SW 1271 (cell line): ENCODE results near the gene DNAJC30.
A peak's percentile ranks its signal among the peaks of the same experiment; 100 is the strongest.
"Not testable (repeated sequence)": the region's sequence is repeated elsewhere in the genome, so short reads cannot be mapped to it uniquely, and the experiment has no call there.

Experiments used
- DNase-seq, 2 experiments: peaks; one replicate each; lab custom pipeline; 2025; lab: John Stamatoyannopoulos, UW

Gene DNAJC30

DNA sequence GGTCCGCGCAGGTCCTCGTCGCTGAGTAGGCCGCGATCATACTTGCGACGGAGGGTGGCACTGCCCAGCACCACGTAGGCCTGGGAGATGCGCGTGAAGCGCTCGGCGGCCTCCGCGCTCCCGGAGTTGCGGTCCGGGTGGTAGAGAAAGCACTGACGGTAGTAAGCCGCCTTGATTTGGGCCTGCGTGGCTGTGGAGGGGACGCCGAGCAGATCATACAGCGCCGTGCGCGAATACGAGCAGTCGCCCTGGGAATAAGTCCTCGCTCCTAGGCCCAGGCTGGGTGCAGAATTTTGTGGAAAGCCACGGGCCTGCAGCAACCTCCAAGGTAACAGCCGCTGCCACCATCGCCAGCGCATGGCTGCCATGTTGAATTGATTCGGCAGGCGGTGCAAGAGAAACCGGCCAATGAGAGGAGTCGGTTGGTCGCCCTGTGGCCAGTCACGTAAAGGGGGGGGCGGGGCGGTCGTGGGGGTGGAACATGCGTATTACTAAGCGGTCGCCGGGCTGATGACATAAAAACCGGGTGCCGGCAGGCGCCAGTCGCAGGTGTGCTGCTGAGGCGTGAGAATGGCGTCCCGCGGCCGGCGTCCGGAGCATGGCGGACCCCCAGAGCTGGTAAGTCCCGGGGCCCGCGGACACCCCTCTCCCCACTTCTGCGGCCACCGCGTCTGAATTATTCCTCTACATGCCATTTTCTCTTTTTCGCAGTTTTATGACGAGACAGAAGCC, at the start of gene DNAJC30, which contains the start of gene BUD23:
Gene DNAJC30 (minus strand): TSS at position 398 of the 732 bp plus-strand sequence. CDS start 30 bp downstream, at position 368.
Gene BUD23 (plus strand): TSS at position 542 of the 732 bp plus-strand sequence. CDS start 29 bp downstream, at position 571.
- DNase-seq, result peak; percentile 83 to 92

DNA sequence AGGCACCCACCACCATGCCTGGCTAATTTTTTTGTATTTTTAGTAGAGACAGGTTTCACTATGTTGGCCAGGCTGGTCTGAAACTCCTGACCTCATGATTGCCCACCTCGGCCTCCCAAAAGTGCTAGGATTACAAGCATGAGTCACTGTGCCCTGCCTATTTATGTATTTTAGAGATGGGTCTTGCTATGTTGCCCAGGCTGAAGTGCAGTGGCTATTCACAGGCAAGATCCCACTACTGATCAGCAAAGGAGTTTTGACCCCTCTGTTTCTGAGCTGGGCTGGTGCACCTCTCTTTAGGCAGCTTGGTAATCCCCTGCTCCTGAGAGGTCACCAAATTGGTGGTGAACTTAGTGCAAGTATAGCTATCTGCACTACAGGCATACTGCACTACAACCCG, 49.1 kb upstream of the DNAJC30 start:
- DNase-seq, result no peak

DNA sequence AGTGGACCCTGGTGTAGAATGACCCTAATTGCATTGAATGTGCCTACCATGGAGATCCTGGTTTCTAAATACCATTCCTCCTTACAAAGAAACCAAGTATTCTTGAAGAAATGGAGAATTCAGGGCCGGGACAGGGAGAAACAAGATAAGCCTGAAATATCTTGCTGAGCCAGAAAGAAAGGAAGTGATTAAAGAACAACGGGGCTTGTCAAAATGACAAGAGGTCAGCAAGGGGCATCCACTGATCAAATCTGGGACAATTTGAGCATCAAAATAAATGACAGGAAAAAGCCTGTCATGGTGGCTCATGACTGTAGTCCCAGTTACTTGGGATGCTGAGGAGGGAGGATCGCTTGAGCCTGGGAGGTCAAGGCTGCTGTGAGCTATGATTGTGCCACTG, 47.2 kb upstream of the DNAJC30 start:
- no peak for DNase-seq

DNA sequence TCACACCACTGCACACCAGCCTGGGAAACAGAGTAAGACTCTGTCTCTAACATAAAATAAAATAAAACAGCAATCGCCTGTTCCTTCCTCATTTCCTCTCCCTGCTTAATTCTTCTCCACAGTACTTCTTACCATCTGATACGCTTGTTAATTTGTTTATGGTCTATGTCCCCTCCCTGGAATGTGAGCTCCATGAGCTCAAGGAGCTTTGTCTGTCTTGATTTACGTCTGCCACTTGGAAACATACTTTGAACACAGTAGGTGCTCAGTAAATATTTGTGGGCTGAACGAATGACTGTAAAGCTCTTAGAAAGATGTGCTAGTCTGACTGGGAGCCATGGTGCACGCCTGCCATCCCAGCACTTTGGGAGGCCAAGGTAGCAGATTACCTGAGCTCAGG, 45.3 kb upstream of the DNAJC30 start:
- DNase-seq, result no peak

DNA sequence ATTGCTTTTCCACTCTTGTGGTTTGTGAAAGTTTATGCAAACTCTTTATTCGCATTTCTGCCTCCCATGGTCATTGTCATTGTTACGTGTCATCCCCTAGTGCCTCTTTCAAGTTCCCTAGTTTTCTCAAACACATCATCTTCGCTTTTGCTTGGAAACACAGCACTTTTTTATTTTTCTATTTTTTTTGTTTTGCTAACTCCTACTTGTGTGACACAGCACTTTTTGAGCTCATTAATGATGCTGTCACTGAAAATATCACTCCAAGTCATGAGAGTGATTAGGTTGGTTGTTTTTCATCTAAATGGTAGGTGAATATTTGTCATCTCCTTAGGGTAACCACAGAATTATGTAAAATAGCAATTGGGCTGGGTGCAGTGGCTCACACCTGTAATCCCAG, 44.7 kb upstream of the DNAJC30 start:
- DNase-seq, result no peak

DNA sequence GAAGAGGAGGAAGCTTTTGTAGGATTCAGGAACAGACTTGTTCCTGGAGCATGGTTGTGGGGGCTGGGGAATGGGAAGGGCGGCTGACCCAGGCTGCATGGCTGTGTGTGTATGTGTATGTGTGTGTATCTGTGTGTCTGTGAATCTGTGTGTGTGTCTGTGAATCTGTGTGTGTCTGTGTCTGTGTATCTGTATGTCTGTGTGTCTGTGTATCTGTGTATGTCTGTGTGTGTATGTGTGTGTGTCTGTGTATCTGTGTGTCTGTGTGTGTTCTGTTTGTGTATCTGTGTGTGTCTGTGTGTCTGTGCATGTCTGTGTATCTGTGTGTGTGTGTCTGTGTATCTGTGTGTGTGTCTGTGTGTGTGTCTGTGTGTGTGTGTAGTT, 42.8 kb upstream of the DNAJC30 start:
- DNase-seq, result no peak

DNA sequence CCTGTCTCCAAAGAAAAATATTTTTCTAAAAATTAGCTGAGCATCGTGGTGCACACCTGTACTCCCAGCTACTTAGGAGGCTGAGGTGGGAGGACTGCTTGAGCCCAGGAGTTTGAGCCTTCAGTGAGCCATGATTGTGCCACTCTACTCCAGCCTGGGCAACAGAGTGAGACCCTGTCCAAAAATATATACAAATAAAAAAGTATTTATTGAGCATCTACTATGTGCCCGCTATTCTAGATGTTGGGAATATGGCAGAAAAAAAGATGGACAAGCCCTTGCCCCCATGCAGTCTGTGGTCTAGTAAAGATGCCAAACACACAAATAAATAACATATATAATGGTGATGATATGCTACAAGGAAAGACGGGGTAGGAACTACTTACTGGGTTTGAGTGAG, 40.6 kb upstream of the DNAJC30 start:
- DNase-seq, result no peak

DNA sequence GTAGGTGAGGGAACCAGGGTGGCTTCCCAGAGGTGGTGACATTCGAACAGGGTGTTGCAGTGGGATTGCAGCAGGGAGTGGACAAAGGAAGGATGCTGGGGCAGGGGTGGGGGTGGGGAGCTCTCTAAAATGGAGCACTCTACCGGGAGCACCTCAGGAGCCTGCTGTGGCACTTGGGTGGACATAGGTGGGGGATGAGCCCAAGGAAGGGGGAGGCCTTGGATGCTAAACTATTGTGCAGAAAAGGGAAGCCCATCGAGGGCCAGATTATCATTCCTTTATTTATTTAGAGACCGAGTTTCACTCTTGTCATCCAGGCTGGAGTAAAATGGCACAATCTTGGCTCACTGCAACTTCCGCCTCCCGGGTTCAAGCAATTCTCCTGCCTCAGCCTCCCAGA, 39.5 kb upstream of the DNAJC30 start:
- no peak for DNase-seq

DNA sequence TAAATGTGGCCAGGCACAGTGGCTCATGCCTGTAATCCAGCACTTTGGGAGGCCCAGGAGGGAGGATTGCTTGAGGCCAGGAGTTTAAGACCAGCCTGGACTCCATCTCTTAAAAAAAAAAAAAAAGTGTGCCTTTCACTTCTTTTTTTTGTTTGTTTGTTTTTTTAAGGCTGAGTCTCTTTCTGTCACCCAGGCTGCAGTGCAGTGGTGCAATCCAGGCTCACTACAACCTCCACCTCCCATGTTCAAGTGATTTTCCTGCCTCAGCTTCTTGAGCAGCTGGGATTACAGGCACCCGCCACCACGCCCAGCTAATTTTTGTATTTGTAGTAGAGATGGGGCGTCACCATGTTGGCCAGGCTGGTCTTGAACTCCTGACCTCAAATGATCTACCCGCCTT, 38.9 kb upstream of the DNAJC30 start:
- not testable (repeated sequence) for DNase-seq

DNA sequence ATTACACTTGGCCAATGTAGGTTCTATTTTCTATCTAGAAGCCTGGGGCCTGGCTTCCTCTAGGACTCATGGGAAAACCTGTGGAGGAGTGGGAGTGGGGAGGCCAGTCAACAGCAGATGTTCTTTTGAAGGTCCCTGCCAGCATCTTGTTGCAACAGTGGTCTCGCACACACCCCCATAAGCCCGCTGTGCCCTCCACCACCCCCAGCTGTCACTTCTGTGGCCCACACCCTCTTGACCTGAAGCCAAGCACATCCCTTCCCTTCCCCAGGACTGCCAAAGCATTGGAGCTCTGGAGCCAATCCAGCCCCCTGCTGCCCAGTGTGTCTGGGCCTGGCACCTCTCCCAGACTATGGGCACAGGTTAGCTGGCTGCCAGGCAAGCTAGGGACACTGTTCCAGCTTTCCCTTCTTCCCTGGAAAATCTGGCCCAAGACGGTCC, 38.1 kb upstream of the DNAJC30 start:
- peak in 1 of 2 experiments; percentile 20 for DNase-seq

DNA sequence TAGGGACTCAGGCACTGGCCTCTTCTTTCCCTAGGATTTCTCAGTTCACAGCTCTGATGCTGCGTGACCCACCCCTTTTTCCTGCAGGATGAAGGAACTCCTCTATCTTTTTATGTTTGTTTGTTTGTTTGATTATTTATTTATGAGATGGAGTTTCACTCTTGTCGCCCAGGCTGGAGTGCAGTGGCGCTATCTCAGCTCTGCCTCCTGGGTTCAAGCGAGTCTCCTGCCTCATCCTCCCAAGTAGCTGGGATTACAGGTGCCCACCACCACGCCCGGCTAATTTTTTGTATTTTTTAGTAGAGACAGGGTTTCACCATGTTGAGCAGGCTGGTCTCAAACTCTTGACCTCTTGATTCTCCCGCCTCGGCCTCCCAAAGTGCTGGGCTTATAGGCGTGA, 37.2 kb upstream of the DNAJC30 start:
- not testable (repeated sequence) for DNase-seq

DNA sequence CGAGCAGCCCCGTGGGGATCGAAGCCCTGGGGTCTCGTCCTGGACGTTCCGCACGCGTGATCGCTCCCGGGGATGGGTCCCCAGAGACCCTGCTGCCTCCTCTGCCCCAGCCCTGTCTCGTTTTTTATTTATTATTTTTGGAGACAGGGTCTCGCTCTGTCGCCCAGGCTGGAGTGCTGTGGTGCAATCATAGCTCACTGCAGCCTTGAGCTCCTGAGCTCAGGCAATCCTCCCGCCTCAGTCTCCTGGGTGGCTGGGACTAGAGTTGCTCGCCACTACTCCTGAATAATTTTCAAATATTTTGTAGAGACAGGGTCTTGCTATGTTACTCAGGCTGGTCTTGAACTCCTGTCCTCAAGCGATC, 36.5 kb upstream of the DNAJC30 start:
- no peak for DNase-seq

DNA sequence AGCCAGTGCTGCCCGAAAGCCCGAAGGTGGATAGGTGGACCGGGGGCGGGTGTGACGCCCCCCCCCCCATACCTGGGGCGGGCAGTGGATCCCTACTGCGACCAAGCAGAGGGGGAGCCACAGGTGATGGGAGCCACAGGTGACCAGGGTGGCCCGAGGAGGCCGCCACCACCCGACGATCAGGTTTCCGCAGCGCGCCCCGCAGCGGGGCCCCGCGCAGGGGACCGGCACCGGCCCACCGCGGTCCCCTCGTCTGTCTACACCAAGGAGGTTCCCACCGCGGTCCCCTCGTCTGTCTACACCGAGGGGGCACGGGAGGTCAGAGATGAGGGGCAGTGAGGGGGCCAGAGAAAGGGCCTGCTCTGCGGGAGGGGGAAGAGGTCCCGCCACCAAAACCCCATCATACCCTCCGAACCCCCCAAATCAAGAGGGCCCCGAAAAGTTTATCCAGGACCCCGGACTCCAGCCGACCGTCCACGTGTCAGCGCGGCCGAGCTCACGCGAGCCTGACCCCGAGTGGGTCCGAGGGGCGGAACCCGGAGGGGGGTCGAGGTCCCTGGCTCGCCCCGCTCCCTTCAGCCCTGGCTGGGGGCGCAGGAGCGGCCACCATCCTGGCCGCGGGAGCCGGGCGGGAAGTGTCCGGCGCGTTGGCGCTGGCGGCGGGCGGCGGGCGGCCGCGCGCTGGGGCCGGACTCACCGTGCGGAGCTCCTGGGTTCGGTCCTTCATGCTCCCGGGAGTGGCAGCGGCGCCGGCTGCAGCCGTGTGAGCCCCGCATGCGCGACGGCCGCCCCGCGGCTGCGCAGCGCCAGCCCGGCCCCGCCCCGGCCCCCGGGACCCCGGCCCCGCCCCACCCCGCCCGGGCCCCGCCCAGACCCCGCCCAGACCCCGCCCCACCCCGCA, 35.9 kb upstream of the DNAJC30 start, which contains the start of gene STX1A:
Gene STX1A (minus strand): TSS at position 765 of the 901 bp plus-strand sequence. CDS start 38 bp downstream, at position 727.
- peak in 1 of 2 experiments; percentile 18 for DNase-seq

DNA sequence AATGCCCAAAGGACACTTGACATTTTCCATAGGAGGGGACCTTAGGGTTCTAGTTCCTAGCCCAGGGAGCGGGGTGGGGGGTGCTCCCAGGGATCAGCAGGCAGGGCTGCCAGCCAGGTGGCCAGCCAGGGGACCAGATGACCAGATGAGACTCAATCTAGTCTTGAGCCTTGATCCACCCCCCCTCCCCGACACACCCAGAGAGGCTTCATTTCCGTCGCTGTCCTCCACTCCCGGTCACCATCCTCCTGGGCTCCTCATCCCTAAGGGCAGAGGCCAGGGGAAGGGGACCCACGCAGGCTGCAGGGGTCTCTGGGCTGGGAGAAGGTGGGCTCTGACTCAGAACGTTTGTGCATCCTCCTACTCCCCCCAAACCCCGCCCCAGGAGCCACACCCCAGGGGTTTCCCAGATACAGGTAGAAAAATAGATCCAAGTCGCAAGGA, 35.2 kb upstream of the DNAJC30 start:
- DNase-seq, result peak in 1 of 2 experiments; percentile 54

DNA sequence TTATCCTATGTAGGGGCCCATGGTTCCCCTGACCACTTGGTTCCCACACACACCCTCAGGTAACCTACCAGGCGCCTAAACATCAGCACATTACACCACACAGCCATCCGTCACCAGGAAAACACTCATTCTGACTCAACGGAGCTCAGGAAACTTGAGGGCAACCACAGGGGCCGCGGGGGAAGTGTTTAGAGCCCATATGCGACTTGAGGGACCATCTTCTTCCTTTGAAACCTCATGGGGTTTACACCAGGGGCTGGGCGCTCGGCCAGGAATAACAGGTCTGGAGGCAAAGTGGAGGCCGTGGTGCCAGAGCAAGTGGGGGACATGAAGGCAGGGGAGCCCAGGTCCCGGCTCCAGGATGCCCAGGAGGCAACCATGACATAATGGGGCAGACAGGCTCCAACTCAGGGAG, 34.7 kb upstream of the DNAJC30 start:
- peak; percentile 83 to 89 for DNase-seq

DNA sequence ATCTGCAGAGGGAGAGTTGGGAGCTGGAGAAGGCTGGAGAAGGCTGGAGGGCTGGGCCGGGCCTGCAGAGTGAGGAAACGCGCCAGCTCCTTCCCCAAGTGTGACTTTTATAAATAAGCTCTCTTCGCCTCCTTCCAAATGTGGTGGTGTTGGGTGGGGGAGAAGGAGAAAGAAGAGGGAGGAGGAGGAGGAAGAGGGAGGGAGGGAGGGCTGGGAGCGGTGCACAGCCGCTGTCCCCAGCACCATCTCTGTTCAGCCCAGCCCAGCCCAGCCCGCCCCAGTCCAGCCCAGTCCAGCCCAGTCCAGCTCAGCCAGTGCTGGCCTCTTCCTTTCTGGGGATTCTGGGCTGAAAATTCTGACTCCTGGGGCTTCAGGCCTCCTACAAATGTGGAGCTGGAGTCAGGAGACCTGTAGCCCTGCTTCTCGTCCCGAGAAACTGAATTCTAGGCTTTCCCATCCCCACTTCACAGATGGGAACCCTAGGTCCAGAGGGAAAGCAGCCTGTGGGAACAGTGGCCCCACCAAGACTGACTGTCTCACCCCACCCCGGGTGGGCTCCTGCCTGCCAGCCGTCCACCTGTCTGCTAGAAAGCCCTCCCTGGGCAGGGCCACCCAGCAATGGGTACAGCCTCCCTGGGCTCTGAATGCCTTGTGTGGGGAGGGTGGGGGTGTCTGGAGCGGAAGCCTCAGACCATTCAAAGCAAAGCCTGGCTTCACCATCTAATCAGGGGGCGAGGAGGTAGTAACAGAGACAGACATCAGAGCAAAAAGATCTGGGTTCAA, 34.0 kb upstream of the DNAJC30 start:
- no peak for DNase-seq

DNA sequence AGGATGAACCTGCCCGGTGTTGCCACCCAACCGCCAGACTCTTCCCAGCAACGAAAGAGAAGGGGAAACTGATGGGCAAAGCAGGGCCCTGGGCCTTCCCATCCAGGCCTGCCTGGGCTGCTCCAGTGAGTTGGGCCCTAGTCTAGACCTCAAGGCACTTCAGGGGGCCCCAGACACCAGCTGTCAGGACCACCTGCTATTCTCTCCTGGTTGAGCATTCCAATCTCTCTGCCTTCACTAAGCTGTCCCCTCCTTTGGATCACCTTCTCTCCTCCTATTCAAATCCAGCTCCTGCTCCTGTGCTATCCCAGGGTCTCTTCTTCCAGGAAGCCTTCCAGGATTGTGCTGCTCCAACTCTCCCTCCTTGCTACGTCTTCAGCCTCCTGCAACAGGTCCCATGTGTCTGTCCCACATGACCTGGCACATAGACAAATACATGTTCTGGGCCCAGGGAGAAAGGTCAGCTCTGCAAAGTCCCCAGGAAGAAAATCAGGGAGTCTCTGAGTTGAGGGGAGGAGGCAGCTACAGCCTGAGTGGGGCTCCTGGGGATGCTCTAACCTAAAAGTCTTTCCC, 33.2 kb upstream of the DNAJC30 start:
- no peak for DNase-seq

DNA sequence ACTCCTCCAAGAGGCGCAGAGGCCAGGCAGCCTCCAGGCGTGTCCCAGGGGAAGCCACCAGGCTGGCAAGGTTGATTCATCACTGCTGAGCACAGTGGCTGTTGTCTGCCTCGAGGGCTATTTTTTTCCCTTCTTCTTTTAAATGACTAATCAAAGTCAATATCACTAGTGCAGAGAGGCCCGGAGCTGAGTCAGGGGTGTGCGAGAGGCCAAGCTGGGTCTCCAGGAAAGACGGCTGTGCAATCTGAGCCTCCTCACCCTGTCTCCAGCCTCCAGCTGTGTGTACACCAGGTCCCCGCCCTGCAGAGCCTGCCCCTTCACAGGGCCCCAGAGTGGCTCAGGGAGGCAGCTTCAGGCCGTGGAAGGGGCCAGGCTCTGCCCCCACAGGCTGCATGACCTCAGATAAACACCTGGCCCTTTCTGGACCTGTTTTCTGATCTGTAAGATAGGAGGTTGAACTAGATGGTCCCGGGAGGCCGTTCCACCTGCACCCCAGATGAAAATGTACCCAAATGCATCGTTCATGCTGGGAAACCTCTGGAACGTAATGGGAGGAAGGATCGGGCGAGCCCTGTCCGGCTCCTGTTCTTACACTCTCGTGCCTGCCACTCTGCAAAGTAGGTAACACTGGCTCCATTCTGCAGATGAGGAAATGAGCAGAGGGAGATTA, 32.5 kb upstream of the DNAJC30 start:
- peak; percentile 90 to 97 for DNase-seq

DNA sequence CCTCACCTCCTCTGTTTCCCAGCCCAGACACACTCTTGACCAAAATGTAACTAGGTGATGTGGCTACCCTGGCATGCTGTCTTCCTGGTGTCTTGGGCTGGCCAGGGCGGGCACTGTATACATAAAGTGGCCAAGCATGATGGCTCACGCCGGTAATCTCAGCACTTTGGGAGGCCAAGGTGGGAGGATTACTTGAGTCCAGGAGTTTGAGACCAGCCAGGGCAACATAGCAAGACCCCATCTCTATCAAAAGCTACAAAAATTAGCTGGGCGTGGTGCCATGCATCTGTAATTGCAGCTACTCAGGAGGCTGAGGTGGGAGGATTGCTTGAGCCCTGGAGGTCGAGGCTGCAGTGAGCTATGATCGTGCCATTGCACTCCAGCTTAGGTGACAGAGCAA, 30.1 kb upstream of the DNAJC30 start:
- not testable (repeated sequence) for DNase-seq

DNA sequence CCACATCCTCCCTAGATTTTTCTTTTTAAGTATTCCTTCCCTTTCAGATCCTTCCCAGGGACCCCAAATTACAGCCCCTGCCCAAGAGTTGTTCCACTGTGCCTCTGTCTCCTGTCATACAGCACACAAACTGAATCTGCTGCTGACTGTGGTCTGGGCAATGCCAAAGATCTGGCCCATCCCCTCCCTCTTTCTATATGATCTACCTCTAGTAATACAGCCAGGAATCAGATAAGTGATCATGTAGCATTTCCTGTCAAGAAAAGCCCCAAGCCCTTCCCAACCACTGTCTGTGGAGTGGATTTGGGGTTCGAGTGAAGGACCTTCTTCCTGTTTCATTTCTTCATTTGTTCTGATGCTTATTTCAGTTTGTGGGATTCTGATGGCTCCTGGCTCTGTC, 29.5 kb upstream of the DNAJC30 start:
- DNase-seq, result no peak

DNA sequence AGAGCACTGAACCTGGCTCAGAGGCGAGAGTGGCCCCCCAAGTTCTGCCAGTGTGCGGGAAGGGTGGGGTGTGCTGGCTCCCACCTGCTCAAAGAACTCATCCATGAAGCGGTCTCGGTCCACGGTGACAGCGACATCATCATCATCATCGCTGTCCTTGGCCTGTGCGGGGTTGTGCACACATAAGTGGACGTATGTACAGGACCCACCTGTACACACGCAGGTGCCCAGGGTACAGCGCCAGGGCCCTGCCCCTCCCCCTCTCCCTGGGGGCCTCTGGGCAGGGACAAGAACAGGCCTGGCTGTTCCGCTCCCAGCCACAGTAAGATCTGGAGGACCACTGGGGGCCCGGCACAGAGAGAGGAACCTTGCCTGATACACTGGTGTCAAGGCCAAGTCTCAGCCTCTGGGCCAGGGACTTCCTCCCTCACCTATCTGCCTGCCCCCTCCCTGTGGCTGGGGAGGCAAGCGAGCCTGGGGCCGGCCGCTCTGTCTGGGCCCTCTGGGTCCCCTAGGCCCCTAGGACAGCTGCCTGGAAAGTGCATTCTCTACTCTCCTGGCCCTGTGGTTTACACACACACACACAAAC, 25.8 kb upstream of the DNAJC30 start:
- DNase-seq, result no peak
